ENCODE data around the gene HCRTR1.

HCRTR1 gene

DNA sequence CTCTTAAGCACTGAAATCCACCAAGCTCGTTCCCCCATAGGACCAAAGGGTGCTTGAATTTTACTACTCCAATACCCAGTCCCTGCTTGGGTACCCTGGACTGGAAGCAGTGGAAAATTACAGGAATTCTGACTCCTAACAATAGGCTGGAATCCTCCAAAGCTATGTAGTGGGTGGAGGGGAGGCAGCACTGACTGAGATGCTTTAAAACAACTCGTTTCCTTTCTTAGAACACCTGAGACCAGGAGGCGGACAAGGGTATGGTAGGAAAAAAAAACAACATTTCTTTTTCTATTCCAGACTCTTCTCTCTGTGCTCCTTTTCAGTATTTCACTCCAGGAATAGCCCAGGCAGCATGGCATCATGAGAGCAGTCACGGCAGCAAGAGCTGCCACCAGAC, 24.9 kb downstream of the HCRTR1 start:
- Histone ChIP-seq H3K4me1 (ENCODE audit: control insufficient read depth, insufficient read depth, low read length) (peaks cover 5% of the 10 kb centered on the region; the same call in 1 of the 2 replicates), H3K4me3 (ENCODE audit: low read depth, low read length) (no peak overlapping the region), H3K9me3 (ENCODE audit: control insufficient read depth, insufficient read depth, low read depth, low read length) (no peaks in the 10 kb centered on the region), H3K36me3 (ENCODE audit: control insufficient read depth in 2 of 2, insufficient read depth in 1 of 2, low read length in 2 of 2) (peaks cover 0 to 17% of the 10 kb centered on the region in 2 experiments; a peak in 1 of 3 replicates), H3K27ac (ENCODE audit: extremely low read depth, low read depth, low read length) (no peak overlapping the region)
- TF ChIP-seq SCRT2 (tag by site-specific recombination; IDR thresholded peaks at IDR 0.05): no peak
- no peak for TF ChIP-seq OVOL3 (tag by site-specific recombination; IDR thresholded peaks at IDR 0.05)
- TF ChIP-seq HOXC10 (CRISPR knock-in tag; IDR thresholded peaks at IDR 0.05): no peak
- no peak for TF ChIP-seq ZNF157 (tag by site-specific recombination; IDR thresholded peaks at IDR 0.05)
- no peak for TF ChIP-seq ZNF529 (tag by site-specific recombination; IDR thresholded peaks at IDR 0.05; ENCODE audit: insufficient replicate concordance)
- TF ChIP-seq ZNF174 (tag by site-specific recombination; IDR thresholded peaks at IDR 0.05): no peak
- TF ChIP-seq ZFP3 (tag by site-specific recombination; IDR thresholded peaks at IDR 0.05; ENCODE audit: low read depth): no peak
- no peak for TF ChIP-seq ZNF561 (tag by site-specific recombination; IDR thresholded peaks at IDR 0.05; ENCODE audit: borderline replicate concordance)
- POLR2A ChIA-PET: no interaction called here
- CTCF ChIA-PET: interaction anchor here (0.7 to 1.7 kb wide), 4 partner anchors 9 to 248 kb away, joined by 4 to 10 read pairs (median 4); no protein-coding TSS in a partner anchor

DNA sequence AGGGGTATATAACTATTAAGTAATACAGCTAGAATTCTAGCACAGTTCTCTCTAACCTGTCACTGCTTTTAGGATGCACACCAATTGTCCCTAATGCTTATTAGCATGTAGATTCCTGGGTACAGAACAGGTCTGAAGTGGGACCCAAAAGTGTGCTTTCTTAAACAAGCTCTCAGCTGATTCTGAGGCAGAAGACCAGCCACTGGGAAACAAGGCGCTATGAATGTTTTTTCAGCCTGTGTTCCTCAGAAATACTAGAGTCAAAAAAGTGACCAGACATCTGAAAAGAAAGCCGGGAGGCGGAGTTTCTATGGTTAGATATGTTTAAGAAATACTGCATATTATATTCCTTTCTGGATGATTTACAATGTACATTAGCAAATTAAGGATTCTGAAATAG, 25.4 kb downstream of the HCRTR1 start:
- Histone ChIP-seq H3K4me3 (ENCODE audit: low read depth, low read length) (no peak overlapping the region), H3K9me3 (ENCODE audit: control insufficient read depth, insufficient read depth, low read depth, low read length) (no peaks in the 10 kb centered on the region), H3K27ac (ENCODE audit: extremely low read depth, low read depth, low read length) (no peak overlapping the region), H3K4me1 (ENCODE audit: control insufficient read depth, insufficient read depth, low read length) (peaks cover 5% of the 10 kb centered on the region; the same call in 1 of the 2 replicates), H3K36me3 (ENCODE audit: control insufficient read depth in 2 of 2, insufficient read depth in 1 of 2, low read length in 2 of 2) (peaks cover 0 to 17% of the 10 kb centered on the region in 2 experiments; a peak in 1 of 3 replicates)
- ChIA-PET CTCF (interaction anchor here (0.6 to 1.7 kb wide), 6 partner anchors 10 to 248 kb away, joined by 4 to 10 read pairs (median 4); no protein-coding TSS in a partner anchor), POLR2A (no interaction called here)
- TF ChIP-seq, protein P1, sequence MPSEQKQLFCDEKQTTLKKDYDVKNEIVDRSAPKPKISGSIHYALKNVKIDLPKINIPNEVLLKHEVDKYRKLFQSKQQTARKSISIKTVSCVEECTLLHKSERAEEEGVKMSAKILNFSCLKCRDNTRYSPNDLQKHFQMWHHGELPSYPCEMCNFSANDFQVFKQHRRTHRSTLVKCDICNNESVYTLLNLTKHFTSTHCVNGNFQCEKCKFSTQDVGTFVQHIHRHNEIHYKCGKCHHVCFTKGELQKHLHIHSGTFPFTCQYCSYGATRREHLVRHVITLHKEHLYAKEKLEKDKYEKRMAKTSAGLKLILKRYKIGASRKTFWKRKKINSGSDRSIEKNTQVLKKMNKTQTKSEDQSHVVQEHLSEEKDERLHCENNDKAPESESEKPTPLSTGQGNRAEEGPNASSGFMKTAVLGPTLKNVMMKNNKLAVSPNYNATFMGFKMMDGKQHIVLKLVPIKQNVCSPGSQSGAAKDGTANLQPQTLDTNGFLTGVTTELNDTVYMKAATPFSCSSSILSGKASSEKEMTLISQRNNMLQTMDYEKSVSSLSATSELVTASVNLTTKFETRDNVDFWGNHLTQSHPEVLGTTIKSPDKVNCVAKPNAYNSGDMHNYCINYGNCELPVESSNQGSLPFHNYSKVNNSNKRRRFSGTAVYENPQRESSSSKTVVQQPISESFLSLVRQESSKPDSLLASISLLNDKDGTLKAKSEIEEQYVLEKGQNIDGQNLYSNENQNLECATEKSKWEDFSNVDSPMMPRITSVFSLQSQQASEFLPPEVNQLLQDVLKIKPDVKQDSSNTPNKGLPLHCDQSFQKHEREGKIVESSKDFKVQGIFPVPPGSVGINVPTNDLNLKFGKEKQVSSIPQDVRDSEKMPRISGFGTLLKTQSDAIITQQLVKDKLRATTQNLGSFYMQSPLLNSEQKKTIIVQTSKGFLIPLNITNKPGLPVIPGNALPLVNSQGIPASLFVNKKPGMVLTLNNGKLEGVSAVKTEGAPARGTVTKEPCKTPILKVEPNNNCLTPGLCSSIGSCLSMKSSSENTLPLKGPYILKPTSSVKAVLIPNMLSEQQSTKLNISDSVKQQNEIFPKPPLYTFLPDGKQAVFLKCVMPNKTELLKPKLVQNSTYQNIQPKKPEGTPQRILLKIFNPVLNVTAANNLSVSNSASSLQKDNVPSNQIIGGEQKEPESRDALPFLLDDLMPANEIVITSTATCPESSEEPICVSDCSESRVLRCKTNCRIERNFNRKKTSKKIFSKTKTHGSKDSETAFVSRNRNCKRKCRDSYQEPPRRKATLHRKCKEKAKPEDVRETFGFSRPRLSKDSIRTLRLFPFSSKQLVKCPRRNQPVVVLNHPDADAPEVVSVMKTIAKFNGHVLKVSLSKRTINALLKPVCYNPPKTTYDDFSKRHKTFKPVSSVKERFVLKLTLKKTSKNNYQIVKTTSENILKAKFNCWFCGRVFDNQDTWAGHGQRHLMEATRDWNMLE (tag by site-specific recombination; conservative IDR thresholded peaks at IDR 0.05; ENCODE audit: low read depth): no peak
- TF ChIP-seq ZNF169 (tag by site-specific recombination; IDR thresholded peaks at IDR 0.05): no peak
- no peak for TF ChIP-seq ZSCAN23 (tag by site-specific recombination; IDR thresholded peaks at IDR 0.05)
- TF ChIP-seq ZNF76 (tag by site-specific recombination; IDR thresholded peaks at IDR 0.05; ENCODE audit: borderline replicate concordance, low read depth): no peak
- TF ChIP-seq ZNF221 (tag by site-specific recombination; IDR thresholded peaks at IDR 0.05; ENCODE audit: borderline replicate concordance): no peak
- no peak for TF ChIP-seq ZNF335 (tag by site-specific recombination; conservative IDR thresholded peaks at IDR 0.05)
- TF ChIP-seq, protein P2, sequence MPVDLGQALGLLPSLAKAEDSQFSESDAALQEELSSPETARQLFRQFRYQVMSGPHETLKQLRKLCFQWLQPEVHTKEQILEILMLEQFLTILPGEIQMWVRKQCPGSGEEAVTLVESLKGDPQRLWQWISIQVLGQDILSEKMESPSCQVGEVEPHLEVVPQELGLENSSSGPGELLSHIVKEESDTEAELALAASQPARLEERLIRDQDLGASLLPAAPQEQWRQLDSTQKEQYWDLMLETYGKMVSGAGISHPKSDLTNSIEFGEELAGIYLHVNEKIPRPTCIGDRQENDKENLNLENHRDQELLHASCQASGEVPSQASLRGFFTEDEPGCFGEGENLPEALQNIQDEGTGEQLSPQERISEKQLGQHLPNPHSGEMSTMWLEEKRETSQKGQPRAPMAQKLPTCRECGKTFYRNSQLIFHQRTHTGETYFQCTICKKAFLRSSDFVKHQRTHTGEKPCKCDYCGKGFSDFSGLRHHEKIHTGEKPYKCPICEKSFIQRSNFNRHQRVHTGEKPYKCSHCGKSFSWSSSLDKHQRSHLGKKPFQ (tag by site-specific recombination; IDR thresholded peaks at IDR 0.05): no peak
- TF ChIP-seq, protein P3, sequence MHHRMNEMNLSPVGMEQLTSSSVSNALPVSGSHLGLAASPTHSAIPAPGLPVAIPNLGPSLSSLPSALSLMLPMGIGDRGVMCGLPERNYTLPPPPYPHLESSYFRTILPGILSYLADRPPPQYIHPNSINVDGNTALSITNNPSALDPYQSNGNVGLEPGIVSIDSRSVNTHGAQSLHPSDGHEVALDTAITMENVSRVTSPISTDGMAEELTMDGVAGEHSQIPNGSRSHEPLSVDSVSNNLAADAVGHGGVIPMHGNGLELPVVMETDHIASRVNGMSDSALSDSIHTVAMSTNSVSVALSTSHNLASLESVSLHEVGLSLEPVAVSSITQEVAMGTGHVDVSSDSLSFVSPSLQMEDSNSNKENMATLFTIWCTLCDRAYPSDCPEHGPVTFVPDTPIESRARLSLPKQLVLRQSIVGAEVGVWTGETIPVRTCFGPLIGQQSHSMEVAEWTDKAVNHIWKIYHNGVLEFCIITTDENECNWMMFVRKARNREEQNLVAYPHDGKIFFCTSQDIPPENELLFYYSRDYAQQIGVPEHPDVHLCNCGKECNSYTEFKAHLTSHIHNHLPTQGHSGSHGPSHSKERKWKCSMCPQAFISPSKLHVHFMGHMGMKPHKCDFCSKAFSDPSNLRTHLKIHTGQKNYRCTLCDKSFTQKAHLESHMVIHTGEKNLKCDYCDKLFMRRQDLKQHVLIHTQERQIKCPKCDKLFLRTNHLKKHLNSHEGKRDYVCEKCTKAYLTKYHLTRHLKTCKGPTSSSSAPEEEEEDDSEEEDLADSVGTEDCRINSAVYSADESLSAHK (tag by site-specific recombination; IDR thresholded peaks at IDR 0.05): no peak
- no peak for TF ChIP-seq SALL2 (tag by site-specific recombination; IDR thresholded peaks at IDR 0.05; ENCODE audit: borderline replicate concordance)
- TF ChIP-seq ZNF548 (tag by site-specific recombination; IDR thresholded peaks at IDR 0.05): no peak
- TF ChIP-seq, protein P4, sequence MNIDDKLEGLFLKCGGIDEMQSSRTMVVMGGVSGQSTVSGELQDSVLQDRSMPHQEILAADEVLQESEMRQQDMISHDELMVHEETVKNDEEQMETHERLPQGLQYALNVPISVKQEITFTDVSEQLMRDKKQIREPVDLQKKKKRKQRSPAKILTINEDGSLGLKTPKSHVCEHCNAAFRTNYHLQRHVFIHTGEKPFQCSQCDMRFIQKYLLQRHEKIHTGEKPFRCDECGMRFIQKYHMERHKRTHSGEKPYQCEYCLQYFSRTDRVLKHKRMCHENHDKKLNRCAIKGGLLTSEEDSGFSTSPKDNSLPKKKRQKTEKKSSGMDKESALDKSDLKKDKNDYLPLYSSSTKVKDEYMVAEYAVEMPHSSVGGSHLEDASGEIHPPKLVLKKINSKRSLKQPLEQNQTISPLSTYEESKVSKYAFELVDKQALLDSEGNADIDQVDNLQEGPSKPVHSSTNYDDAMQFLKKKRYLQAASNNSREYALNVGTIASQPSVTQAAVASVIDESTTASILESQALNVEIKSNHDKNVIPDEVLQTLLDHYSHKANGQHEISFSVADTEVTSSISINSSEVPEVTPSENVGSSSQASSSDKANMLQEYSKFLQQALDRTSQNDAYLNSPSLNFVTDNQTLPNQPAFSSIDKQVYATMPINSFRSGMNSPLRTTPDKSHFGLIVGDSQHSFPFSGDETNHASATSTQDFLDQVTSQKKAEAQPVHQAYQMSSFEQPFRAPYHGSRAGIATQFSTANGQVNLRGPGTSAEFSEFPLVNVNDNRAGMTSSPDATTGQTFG (tag by site-specific recombination; IDR thresholded peaks at IDR 0.05; ENCODE audit: borderline replicate concordance): no peak
- TF ChIP-seq KLF7 (tag by site-specific recombination; IDR thresholded peaks at IDR 0.05; ENCODE audit: borderline replicate concordance): no peak
- no peak for TF ChIP-seq ZNF19 (tag by site-specific recombination; IDR thresholded peaks at IDR 0.05; ENCODE audit: low read depth)
- TF ChIP-seq ZNF776 (tag by site-specific recombination; IDR thresholded peaks at IDR 0.05; ENCODE audit: borderline replicate concordance): no peak
- no peak for TF ChIP-seq SCRT2 (tag by site-specific recombination; IDR thresholded peaks at IDR 0.05)
- no peak for TF ChIP-seq ZNF791 (tag by site-specific recombination; IDR thresholded peaks at IDR 0.05)

Data from HEK293 (cell line).